ES-I3 (cell line): Measurements from ENCODE around the gene LMAN2L.

Source experiments
- H3K36me3 ChIP-seq: 2 replicates; pipeline ENCODE4 v1.6.1; 2013; ENCODE audit warnings: mild to moderate bottlenecking, low read length, control low read depth, moderate library complexity; ENCODE audit not compliant: insufficient read depth
- H3K4me1 ChIP-seq: 2 replicates; pipeline ENCODE4 v1.6.1; 2013; ENCODE audit warnings: mild to moderate bottlenecking, control low read depth, low read length; ENCODE audit not compliant: insufficient read depth
- H3K9ac ChIP-seq: 2 replicates; pipeline ENCODE4 v1.6.1; 2013; ENCODE audit warnings: low read depth, mild to moderate bottlenecking, low read length, moderate library complexity
- H3K9me3 ChIP-seq: 2 replicates; pipeline ENCODE4 v1.6.1; 2013; ENCODE audit warnings: mild to moderate bottlenecking, low read length, moderate library complexity; ENCODE audit not compliant: control insufficient read depth, insufficient read depth

The LMAN2L gene

GRCh38 chr2:96703021-96703751 lies 36.7 kb downstream of the LMAN2L start:
- Histone ChIP-seq H3K9ac (no peak overlapping the region), H3K36me3 (peaks cover 18% of the 10 kb centered on the region), H3K4me1 (no peaks in the 10 kb centered on the region), H3K9me3 (no peaks in the 10 kb centered on the region)

GRCh38 chr2:96702098-96702785 lies 37.6 kb downstream of the LMAN2L start:
- H3K4me1 ChIP-seq = no peaks in the 10 kb centered on the region
- no peak overlapping the region for H3K9ac ChIP-seq
- H3K9me3 ChIP-seq = no peaks in the 10 kb centered on the region
- peaks cover 13% of the 10 kb centered on the region for H3K36me3 ChIP-seq

- no peak overlapping the region for H3K9ac ChIP-seq
- no peaks in the 10 kb centered on the region for H3K9me3 ChIP-seq
- peaks cover 8% of the 10 kb centered on the region for H3K36me3 ChIP-seq
- no peaks in the 10 kb centered on the region for H3K4me1 ChIP-seq
These were observed 38.2 kb downstream of the LMAN2L start for GRCh38 chr2:96701636-96702035.

- Histone ChIP-seq H3K9ac (no peak overlapping the region), H3K36me3 (no peaks in the 10 kb centered on the region), H3K4me1 (no peaks in the 10 kb centered on the region), H3K9me3 (no peaks in the 10 kb centered on the region)
These were observed 39.8 kb downstream of the LMAN2L start for GRCh38 chr2:96700086-96700485.

- no peaks in the 10 kb centered on the region for H3K36me3 ChIP-seq
- H3K9ac ChIP-seq = no peak overlapping the region
- no peaks in the 10 kb centered on the region for H3K9me3 ChIP-seq
- no peaks in the 10 kb centered on the region; the same call in 1 of the 2 replicates for H3K4me1 ChIP-seq
These were observed 40.2 kb downstream of the LMAN2L start for GRCh38 chr2:96699621-96700020.

- Histone ChIP-seq H3K4me1 (no peaks in the 10 kb centered on the region; the same call in 1 of the 2 replicates), H3K36me3 (no peaks in the 10 kb centered on the region), H3K9me3 (no peaks in the 10 kb centered on the region), H3K9ac (no peak overlapping the region)
These were observed 40.8 kb downstream of the LMAN2L start for GRCh38 chr2:96699021-96699420.

GRCh38 chr2:96698221-96698861 lies 41.5 kb downstream of the LMAN2L start:
- Histone ChIP-seq H3K36me3 (no peaks in the 10 kb centered on the region), H3K4me1 (no peaks in the 10 kb centered on the region; the same call in 1 of the 2 replicates), H3K9ac (no peak overlapping the region), H3K9me3 (no peaks in the 10 kb centered on the region)

GRCh38 chr2:96697476-96697875 lies 42.4 kb downstream of the LMAN2L start:
- Histone ChIP-seq H3K4me1 (no peaks in the 10 kb centered on the region; the same call in 1 of the 2 replicates), H3K9ac (no peak overlapping the region), H3K9me3 (no peaks in the 10 kb centered on the region), H3K36me3 (no peaks in the 10 kb centered on the region)

- no peak overlapping the region for H3K9ac ChIP-seq
- H3K9me3 ChIP-seq = no peaks in the 10 kb centered on the region
- no peaks in the 10 kb centered on the region; the same call in 1 of the 2 replicates for H3K4me1 ChIP-seq
- H3K36me3 ChIP-seq = no peaks in the 10 kb centered on the region
These were observed 44.3 kb downstream of the LMAN2L start for GRCh38 chr2:96695602-96696001.

GRCh38 chr2:96694816-96695455 lies 44.9 kb downstream of the LMAN2L start:
- no peaks in the 10 kb centered on the region for H3K9me3 ChIP-seq
- no peaks in the 10 kb centered on the region for H3K36me3 ChIP-seq
- no peak overlapping the region for H3K9ac ChIP-seq
- no peaks in the 10 kb centered on the region; the same call in 1 of the 2 replicates for H3K4me1 ChIP-seq

- Histone ChIP-seq H3K9ac (no peak overlapping the region), H3K9me3 (no peaks in the 10 kb centered on the region), H3K36me3 (no peaks in the 10 kb centered on the region), H3K4me1 (no peaks in the 10 kb centered on the region; the same call in 1 of the 2 replicates)
These were observed 45.6 kb downstream of the LMAN2L start for GRCh38 chr2:96694279-96694678.

- H3K9me3 ChIP-seq = no peaks in the 10 kb centered on the region
- H3K4me1 ChIP-seq = no peaks in the 10 kb centered on the region; the same call in 1 of the 2 replicates
- no peaks in the 10 kb centered on the region for H3K36me3 ChIP-seq
- no peak overlapping the region for H3K9ac ChIP-seq
These were observed 46.3 kb downstream of the LMAN2L start for GRCh38 chr2:96693286-96694200.

GRCh38 chr2:96692094-96692971 lies 47.5 kb downstream of the LMAN2L start:
- Histone ChIP-seq H3K36me3 (no peaks in the 10 kb centered on the region), H3K4me1 (peaks cover 5% of the 10 kb centered on the region; the same call in 1 of the 2 replicates), H3K9me3 (no peaks in the 10 kb centered on the region), H3K9ac (no peak overlapping the region)
